ENCODE results near the gene DHX9.
"Not testable (repeated sequence)": the region's sequence is repeated elsewhere in the genome, so short reads cannot be mapped to it uniquely, and the experiment has no call there.

The DHX9 gene

DNA sequence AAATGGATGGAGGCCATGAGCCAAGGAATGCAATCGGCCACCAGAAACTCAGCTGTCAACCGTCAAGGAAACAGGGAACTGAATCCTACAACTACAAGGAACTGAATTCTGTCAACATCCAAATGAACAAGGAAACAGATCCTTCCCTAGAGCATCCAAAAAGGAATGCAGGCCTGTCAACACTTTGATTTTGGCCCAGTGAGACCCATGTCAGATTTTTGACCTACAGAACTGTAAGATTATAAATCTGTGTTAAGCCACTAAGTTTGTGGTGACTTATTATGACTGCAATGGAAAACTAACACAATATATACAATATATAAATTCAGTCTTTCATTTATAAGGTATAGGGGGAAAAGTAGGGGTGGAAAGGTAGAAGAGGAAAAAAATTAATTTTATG lies 58.5 kb downstream of the DHX9 start:
- FAIRE-seq = no peak

DNA sequence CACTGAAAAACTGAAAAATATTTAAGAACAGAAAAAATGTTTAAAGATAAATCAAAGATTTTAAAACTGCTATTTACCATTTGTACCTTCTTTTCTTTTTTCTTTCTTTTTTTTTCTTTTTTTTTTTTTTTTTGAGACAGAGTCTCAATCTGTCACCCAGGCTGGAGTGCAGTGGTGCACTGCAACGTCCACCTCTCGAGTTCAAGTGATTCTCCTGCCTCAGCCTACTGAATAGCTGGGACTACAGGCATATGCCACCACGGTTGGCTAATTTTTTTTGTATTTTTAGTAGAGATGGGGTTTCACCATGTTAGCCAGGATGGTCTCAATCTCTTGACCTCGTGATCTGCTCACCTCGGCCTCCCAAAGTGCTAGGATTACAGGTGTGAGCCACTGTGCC lies 62.8 kb downstream of the DHX9 start:
- not testable (repeated sequence) for FAIRE-seq

DNA sequence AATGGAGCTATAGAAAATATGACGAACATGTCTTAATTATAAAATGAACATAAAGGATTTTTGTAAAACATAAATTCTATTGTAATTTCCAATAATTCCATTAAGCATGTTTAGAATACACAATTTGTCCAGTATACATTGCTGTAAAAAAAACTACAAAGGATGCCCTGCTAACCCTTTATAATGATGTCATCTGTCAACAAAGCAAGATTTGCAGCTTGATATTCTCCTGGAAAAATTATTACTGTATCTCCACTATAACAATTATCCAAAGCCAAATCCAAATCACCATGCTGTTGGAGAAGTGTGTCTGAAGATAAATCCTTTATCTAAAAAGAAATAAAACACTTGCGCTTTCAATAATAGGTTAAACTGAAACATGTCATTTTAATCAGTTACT lies 66.2 kb downstream of the DHX9 start:
- no peak for FAIRE-seq

DNA sequence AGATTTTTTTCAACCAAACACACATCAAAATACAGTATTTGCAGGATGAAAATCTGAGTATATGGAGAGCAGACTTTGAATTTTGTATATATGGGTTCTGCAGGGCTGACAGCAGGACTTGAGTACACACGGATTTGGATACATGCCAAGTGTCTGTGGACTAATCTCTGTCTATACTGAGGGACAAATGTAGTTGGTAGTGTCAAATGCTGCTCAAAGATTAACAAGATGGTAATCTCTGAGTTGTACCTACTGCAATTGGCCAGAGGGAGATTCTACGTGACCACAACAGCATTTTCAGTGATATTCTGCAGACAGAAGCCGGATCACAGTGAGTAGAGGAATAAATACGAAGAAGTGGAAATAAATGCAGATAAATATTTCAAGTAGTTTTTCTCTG lies 70.4 kb downstream of the DHX9 start:
- FAIRE-seq = no peak

DNA sequence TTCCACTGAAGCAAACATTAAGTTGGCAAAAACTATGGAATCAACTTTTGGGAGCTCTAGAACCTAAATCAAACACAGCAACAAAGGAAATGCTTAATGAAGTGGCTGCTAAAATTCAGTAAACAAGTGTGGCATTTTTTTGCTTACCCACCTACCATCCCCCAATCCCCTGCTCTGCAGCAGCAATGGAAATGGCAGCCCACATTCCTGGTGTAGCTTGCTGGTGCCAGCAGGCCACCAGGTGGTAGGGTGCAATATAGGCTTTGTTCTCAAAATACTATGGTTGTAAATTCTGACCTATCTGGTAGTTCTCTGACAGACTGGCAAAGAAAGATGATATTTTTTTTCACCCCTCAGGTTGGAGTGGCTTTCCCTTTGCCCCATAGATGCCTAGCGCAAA lies 71.0 kb downstream of the DHX9 start:
- FAIRE-seq = no peak

DNA sequence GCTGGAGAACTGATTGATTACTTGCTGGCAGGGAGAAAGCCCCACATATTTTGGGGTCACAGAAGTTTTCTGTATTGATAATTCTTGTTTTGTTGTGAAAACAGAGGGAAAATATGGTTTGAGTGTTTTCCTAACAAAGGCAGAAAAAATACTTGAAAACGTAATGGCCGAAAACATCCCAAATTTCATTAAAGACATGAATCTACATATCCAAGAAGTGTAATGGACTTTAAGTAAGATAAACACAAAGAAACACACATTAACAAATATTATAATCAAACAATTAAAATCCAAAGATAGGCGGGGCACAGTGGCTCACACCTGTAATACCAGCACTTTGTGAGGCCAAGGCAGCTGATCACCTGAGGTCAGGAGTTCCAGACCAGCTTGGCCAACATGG lies 74.3 kb downstream of the DHX9 start:
- FAIRE-seq = no peak

DNA sequence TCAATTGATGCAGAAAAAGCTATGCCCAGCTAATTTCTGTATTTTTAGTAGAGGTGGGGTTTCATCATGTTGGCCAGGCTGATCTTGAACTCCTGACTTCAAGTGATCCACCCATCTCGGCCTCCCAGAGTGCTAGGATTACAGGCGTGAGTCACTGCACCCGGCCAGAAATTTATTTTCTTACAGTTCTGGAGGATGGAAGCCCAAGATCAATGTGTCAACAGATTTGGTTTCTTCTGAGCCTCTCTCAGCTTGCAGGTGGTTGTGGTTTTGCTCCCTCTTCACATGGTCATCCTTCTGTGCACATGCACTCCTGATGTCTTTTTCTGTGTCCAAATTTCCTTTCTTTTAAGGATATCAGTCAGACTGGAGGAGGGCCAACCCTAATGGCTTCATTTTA lies 78.2 kb downstream of the DHX9 start:
- no peak for FAIRE-seq

DNA sequence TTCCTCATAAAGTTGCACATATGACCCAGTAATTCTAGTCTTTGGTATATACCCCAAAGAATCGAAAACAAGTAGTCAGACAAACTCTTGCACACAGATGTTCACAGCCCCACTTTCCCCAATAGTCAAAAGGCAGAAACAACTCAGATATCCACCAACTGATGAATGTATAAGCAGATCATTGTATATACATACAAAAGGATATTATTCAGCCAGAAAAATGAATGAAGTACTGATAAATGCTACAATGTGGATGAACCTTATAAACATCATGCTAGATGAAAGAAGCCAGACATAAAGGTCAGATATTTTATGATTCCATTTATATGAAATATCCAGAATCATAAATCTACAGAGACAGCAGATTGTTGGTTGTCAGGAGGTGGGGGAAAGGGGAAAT lies 86.5 kb downstream of the DHX9 start:
- FAIRE-seq = no peak

DNA sequence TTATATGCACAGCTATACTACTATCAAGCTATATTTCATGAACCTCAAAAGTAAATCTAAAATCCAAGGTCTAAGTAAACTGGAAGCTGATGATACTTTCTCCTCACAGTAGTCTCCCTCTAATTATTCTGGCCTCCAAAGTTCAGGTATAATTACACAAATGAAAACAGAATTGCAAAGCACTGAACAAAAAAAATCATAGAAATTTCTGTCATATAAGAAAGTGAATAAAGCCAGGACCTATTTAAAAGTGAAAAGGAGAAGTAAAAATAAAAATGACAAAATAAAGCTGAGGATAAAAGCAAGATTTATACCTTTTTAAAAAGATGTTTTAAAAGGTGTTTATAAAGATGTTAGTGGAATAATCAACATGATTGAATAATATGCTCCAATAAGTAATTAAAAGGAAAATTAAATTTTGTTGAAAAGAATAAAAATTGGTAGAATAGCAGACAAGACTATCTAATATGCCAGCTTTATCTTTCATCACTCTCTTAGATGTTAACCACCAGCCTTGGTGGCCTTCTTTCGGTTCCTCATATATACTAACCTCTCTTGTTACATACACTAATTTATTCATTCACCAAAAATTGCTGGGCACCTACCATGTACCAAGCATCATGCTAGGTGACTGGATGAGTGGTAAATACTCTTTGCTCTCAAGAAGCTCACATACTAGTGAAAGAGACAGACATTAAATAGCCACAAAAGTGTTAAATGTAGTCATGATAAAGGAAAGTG lies 88.7 kb downstream of the DHX9 start:
- FAIRE-seq = no peak

DNA sequence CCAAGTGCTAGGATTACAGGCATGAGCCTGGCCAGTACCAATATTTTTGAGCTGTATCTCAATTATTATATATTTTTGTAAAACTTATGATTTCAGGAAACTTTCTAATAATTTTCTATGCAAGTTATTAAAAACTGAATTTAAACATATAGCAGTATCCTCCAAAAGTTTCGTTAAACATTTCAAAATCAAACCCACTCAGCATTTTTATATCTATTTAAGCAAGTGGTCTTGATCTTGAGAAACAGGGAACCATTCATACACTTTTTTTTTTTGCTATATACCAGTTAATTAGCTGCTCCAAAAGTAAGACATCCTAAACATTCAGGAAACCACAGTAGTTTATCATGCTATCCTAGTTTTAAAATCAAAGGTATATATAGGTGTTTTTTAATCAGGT lies 91.8 kb downstream of the DHX9 start:
- no peak for FAIRE-seq

DNA sequence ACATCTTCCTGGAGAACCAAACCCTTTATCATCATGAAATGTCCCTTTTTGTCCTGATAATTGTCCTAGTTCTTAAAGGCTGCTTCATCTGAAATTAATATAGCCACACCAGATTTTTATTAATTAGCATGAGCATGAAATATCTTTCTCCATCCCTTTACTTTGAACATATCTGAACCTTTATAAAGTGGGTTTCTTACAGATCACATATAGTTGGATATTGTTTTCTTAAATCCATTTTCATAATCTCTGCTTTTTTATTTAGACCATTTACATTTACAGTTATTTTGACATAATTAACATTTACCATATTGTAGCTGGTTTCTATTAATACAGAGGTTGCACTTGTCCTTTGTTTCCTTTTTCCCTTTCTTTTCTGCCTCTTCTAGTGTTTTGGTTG lies 96.6 kb downstream of the DHX9 start:
- FAIRE-seq = no peak

Measured in islet of Langerhans (tissue), 1 donor.